GM18861 (cell line): ENCODE measurements around the gene RUNX1.

ENCODE experiments used
- ATAC-seq: cut with Tn5 transposase; IDR thresholded peaks from one replicate; pipeline ENCODE4 v1.9.1; 2021; ENCODE audit not compliant: unreplicated experiment

RUNX1 gene

DNA sequence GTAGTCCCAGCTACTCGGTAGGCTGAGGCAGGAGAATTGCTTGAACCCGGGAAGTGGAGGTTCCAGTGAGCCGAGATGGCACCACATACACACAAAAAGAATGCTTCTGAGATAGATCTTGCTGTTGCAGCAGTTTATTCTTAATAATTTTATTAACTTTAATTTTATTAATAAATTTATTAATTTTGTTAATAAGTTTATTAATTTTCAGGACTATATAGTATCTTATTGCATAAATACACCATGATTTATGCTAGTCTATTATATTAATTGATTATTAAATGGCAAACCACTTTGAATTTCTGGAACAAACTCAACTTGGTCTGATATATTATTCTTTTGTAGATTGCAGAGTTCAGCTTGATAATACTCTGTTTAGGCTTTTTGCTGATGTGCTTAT, 280.8 kb downstream of the RUNX1 start:
- no peak for ATAC-seq

DNA sequence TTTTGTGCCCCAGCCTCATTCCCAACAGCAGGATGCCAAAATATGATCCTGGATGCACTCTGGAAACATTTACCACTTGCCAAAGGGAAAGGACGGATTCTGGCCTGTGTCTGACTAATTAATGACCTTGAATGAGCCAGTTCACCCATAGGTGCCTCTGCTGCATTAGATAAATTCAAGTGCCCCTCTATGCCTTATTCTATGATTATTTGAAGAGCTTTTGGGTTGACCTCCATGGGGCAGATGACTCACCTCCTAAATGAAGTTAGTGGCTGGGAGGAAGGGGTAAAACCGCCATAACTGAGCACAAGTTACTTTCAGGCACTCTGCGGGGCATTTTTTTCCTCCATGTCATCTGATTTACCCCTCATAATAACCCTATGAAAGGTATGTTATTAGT, 282.2 kb downstream of the RUNX1 start:
- no peak for ATAC-seq

DNA sequence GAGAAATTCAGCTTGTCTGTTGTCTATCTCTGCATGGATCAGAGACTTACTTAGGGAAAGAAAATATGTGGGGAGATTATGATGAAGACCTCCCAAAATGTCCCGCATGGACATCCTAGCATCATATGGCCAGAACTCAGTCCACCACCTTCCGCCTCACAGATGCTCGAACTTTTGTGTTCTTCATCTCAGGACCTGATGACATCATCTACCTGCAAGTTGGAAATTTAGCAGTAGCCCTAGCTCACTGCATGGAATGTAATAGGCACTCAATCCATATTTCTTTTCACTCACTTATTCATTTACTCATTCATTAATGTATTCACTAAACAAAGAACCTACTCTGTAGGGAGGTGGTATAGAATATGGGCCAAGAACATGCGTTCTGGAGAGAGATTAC, 283.5 kb downstream of the RUNX1 start:
- ATAC-seq, result no peak

DNA sequence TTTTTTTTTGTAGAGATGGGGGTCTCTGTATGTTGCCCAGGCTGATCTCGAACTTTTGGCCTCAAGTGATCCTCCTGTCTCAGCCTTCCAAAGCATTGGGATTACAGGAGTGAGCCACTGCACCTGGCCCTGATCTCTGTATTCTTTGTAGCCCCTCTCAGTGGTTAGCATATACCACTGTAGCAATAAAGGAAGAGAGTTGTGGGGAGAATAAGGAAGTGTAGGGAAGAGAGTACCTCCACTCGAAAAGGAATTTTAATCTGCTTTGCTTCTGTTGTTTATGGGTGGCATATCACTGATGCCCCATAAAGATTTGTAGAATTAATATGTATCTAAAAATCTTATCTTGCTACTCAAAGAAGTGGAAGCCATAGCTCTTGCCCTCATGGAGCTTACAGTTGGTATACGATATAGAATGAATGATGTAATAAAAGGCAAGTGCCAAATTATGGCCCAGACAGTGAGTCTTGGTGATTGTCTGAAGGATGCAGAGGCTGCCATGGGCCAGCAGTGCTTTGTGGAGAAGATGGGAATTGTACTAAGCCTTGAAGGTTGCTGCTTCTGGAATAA, 284.3 kb downstream of the RUNX1 start:
- no peak for ATAC-seq

DNA sequence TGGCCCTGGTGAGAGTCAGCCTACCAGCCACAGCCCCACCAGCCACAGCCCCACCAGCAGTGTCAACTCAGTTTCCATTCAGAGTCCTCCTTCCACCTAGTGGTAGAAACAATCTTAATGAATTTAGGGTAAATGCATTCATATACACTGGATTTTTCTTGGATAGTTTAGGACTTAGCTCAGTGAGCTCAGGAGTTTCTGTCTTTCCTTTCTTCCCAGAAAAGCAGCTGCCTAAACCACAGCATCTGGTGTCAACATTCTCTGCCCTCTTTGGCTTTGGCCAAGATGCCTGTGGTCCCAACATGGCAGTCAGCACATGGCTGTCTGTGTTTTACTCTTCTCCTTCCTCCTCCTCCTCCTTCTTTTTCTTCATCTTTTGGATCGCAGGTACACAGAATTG, 286.3 kb downstream of the RUNX1 start:
- ATAC-seq, result no peak

DNA sequence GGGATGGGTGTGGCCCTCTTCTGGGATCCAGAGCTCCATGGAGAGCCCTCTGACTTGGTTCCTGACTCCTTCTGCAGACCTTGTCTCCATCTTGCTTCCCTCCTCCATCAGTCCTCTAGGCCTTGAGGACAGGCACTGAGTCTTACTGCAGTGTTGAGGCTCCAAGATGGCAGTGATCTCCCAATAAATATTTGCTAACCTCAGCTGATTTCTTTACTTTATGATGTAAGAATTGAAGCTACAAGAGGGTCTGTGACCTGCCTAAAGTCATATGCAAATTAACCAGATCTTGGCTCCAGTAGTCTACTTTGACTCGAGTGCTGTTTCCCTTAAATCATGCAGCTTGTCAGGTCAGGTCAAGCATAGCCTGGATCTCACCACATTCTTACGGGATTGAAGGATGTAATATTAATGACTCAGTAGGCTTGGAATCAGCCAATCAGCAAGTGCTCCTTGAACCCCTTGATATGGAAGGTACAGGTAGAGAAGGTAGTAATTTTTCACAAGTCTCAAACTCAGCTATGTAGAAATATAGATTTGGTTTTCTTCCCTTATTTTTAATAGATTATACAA, 287.3 kb downstream of the RUNX1 start:
- ATAC-seq, result no peak

DNA sequence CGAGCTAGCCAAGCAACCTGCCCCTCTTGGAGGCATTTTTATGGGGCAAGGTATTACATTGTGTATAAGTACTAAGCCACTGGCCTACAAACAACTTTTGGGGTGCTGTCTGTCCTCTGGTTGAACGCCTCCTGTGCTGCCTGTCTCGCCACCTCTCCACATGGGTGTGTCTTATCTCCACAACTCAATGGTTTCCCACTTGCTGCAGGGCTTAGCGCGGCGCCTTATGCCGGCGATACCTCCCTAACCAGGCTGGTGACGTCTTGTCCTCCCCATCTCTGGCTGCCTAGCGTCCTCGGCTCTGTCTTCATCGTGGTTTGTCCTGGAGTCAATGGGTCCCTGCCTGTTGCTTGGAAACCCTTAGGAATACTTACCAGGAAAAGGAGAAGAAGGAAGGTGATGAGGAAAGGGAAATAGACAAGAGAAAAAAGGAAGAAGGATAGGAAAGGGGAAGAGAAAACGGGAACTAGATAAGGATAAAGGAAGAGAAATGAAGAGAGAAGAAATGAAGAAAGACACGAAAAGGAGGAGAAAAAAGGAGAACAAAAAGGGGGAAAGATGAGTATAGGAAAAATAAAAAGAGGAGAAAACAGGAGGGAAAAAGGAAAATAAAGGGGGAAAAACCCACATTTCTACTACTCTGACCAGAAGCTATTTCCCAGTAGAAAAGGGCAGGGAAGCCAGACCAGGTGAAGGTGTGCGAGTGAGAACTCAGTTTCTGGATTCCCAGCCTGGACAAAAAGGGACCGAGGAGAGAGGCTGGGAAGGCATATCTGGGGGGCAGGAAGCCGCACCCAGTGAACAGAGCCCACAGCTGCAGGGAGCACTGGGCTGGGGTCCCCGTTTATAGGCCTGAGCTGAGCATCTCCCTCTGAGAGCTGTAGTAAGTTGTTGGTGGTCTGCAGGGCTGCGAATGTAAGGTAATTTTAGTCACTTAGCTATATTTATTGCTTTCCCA, 294.1 kb downstream of the RUNX1 start:
- ATAC-seq, result no peak

DNA sequence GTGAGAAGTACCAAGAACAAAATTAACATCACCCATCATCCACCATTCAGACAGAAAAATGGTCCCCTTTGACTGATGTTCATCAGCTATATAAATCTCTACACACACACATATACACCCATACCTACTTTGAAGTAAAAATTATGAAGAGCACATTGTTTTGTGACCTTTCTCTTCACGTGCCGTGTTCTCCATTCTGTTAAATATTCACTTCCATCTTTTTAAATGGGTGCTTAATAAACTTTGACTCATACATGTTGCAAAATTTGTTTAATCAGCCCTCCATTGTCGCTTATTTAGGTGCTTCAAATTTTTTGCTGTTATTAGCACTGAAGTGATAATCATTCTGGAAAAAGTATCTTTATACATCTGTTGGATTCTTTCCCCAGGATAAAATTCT, 300.2 kb downstream of the RUNX1 start:
- no peak for ATAC-seq

DNA sequence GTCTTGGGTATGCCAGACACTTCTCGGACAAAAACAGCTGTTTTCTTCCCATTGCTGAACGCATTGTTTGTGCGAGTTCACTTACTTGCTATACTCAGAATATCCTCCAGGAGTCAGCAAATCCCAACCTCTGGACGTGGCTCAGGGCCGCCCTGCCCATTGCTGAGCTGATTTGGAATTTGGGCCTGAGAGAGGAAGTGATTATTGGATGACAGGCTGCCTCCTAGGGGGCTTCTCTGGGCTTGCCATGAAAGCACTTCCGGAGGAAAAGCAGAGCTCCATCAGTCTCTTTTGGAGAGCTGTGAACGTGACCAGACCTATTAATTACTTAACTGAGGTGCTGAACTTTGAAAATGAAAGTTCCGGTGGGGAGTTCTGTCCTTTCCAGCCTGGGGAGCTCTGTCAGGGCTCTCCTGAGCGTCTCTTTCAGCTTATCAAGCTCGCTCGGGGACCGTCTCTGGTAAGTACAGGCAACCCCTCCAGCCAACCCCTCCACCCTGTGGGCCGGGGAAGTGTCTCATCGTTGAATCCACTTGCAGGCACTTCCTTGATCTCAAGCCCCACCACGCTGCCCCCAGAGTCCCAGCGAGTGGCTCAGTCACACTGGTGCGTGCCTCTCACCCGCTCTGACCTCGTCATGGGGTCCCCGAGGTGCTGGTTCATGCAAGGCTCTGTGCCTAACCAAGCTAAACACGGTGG, 303.4 kb downstream of the RUNX1 start:
- ATAC-seq, result no peak

DNA sequence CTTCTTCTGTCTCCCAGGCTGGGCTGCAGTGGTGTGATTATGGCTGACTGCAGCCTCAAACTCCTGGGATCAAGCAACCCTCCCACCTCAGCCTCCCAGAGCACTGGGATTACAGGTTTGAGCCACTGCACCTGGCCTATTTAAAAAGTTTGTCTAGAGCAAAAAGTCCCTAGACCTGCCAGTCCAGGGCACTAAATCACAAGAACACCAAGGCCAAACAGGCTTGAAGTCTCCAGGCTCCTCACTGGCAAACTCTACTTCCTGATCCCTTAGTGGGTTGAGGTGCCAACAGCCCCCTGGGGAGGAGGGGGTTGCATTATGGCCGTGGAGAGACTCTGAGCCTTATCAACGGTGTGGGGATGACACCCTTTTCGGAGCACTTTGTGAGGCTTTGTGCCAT, 304.3 kb downstream of the RUNX1 start:
- ATAC-seq, result no peak

DNA sequence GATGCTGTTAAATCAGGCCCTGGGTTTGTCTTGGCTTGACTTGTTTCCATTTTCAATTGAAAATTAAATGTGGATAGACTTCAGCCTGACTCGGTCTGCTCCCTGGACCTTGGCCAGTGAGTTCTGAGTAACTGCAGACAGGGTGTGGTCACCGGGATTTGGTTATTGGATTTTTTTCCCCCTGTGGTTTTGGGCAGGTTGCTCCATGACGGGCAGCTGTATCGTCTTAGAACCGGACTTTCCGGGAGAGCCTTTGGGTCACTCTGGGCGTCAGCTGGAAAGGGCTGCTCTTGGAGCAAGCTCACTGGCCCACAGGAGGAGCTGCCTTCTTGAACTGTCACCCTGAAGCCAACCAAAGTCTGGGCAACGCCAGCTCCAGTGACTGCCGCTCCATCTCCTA, 305.3 kb downstream of the RUNX1 start:
- no peak for ATAC-seq

DNA sequence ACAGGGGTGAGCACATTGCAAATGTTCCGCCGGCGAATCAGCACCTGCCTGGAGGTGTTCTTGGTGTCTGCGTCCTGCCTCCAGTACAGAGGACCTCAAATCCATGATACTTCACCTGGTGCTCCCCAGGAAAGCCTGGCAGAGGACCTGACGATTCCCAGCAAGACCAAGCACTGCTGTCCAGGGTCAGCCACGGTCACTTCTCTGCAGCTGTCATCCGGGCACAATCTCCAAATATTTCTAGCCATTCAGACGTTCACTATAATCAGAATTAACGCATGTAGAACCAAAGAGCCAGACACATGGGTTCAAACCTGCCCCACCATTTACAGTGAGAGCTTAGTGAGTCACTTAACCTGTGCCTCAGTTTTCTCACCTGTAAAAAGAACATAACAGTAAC, 305.8 kb downstream of the RUNX1 start:
- no peak for ATAC-seq

DNA sequence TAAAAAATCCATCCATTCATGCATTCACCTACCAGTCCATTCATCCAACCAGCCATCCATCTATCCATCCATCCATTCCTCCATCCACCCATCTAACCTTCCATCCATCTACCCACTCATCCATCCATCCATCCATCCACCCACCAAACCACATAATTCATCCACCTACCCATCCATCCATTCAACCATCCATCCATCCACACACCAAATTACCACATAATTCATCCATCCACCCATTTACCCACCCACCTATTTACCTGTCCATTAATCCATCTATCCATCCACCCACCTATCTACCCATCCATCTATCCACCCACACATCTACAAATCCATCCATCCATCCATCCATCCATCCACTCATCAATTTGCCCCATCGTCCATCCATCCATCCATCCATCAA, 308.9 kb downstream of the RUNX1 start:
- ATAC-seq, result no peak
